Astrocyte of the cerebellum (primary cell): ENCODE data around the gene PTPRK.

ENCODE experiments used
- DNase-seq: peaks from one replicate; pipeline ENCODE4 v3.0.0-alpha.2; 2011; ENCODE audit warnings: low read depth
- H3K4me3 ChIP-seq: 2 replicates; pipeline ENCODE4 v1.5.1; 2011; ENCODE audit warnings: mild to moderate bottlenecking, low read depth, low read length, moderate library complexity
- CTCF ChIP-seq: IDR thresholded peaks from 2 replicates; pipeline ENCODE4 v1.5.1; 2012; ENCODE audit warnings: low read length, low read depth, moderate library complexity, mild to moderate bottlenecking; ENCODE audit errors: missing control alignments
- in situ Hi-C: cut with HindIII; loops from 2 replicates; pipeline ENCODE4 v1.10.0; 2017; ENCODE audit warnings: low sequenced_read_pairs

Gene PTPRK

GRCh38 chr6:128186729-128187128 is 333.7 kb downstream of the PTPRK start:
- no peak for TF ChIP-seq CTCF
- no peak for DNase-seq
- in situ Hi-C loops = no loop called here
- no peak overlapping the region for H3K4me3 ChIP-seq

- DNase-seq = no peak
- TF ChIP-seq CTCF = no peak
- in situ Hi-C loops = no loop called here
- H3K4me3 ChIP-seq = no peak overlapping the region
Observed at GRCh38 chr6:128179876-128180438, 340.4 kb downstream of the PTPRK start.

GRCh38 chr6:128174724-128175123 is 345.7 kb downstream of the PTPRK start:
- in situ Hi-C loops = no loop called here
- H3K4me3 ChIP-seq = no peak overlapping the region
- no peak for TF ChIP-seq CTCF
- DNase-seq = no peak

GRCh38 chr6:128172752-128173682 is 347.4 kb downstream of the PTPRK start:
- TF ChIP-seq CTCF = no peak
- no peak for DNase-seq
- in situ Hi-C loops = no loop called here
- no peak overlapping the region for H3K4me3 ChIP-seq

GRCh38 chr6:128172081-128172480 is 348.3 kb downstream of the PTPRK start:
- TF ChIP-seq CTCF = no peak
- in situ Hi-C loops = no loop called here
- no peak overlapping the region for H3K4me3 ChIP-seq
- no peak for DNase-seq

GRCh38 chr6:128171182-128171581 is 349.2 kb downstream of the PTPRK start:
- no peak for DNase-seq
- in situ Hi-C loops = no loop called here
- H3K4me3 ChIP-seq = no peak overlapping the region
- no peak for TF ChIP-seq CTCF
